IMR-90 (cell line): ENCODE measurements around the gene THOP1. TPM values are rescaled to one million over a fixed set of nuclear protein-coding genes. Genes with fewer than 3 reads are reported as not detected.

Experiments used
- ATAC-seq: fragments of 200-7000 bp; cut with Tn5 transposase; 2 replicates; pipeline ENCODE4 v1.9.1; 2020; ENCODE audit warnings: low read depth, mild to moderate bottlenecking, moderate library complexity
- BruUV-seq: library from RNA; stranded (reverse); fragments of 400-500 nt; replicated peaks from 2 replicates; lab custom pipeline; 2021; lab: Mats Ljungman, UMichigan
- CTCF ChIA-PET: fragments of 300-600 bp; formaldehyde crosslinking; extraction: SDS; loops from one replicate; lab custom pipeline; 2021; ENCODE audit warnings: antibody characterized with exemption; lab: Yijun Ruan, JAX
- POLR2A ChIA-PET: fragments of 300-600 bp; sonication (Branson Sonifier 250); formaldehyde crosslinking; loops from one replicate; lab custom pipeline; 2022; ENCODE audit warnings: antibody characterized with exemption; ENCODE audit not compliant: unreplicated experiment; lab: Charles Lee
- DNase-seq: peaks from one replicate; pipeline ENCODE4 v3.0.0; 2013
- H2AFZ ChIP-seq: replicated peaks from 2 replicates; pipeline ENCODE3; 2013; ENCODE audit warnings: low read length, mild to moderate bottlenecking; ENCODE audit not compliant: poor library complexity
- H2AK5ac ChIP-seq: 2 replicates; pipeline ENCODE4 v1.6.1; 2013; ENCODE audit warnings: low read depth, low read length, inconsistent platforms
- H2AK9ac ChIP-seq: replicated peaks from 2 replicates; pipeline ENCODE3; 2013; ENCODE audit warnings: mild to moderate bottlenecking, low read depth, low read length, moderate library complexity; ENCODE audit not compliant: poor library complexity
- H2BK120ac ChIP-seq: 2 replicates; pipeline ENCODE4 v1.6.1; 2013; ENCODE audit warnings: low read depth, low read length, inconsistent platforms
- H2BK15ac ChIP-seq: 3 replicates; pipeline ENCODE4 v1.6.1; 2013; ENCODE audit warnings: low read depth, low read length, inconsistent platforms
- H2BK20ac ChIP-seq: 2 replicates; pipeline ENCODE4 v1.6.1; 2013; ENCODE audit warnings: low read depth, mild to moderate bottlenecking, inconsistent platforms, low read length, moderate library complexity
- H2BK5ac ChIP-seq: 2 replicates; pipeline ENCODE4 v1.6.1; 2013; ENCODE audit warnings: mild to moderate bottlenecking, low read depth, low read length, inconsistent platforms; ENCODE audit not compliant: poor library complexity, severe bottlenecking
- H3K14ac ChIP-seq: replicated peaks from 2 replicates; pipeline ENCODE4 v1.6.1; 2013; ENCODE audit warnings: low read depth, low read length, inconsistent platforms
- H3K18ac ChIP-seq: 2 replicates; pipeline ENCODE4 v1.6.1; 2013; ENCODE audit warnings: low read depth, low read length, control low read depth
- H3K23ac ChIP-seq: 2 replicates; pipeline ENCODE4 v1.6.1; 2013; ENCODE audit warnings: low read depth, low read length, inconsistent platforms
- H3K27ac ChIP-seq: 2 replicates; pipeline ENCODE4 v1.5.1; 2013; ENCODE audit warnings: mild to moderate bottlenecking, control low read depth, low read length; ENCODE audit not compliant: insufficient read depth
- H3K27me3 ChIP-seq: 2 replicates; pipeline ENCODE4 v1.6.1; 2013; ENCODE audit warnings: low read length; ENCODE audit not compliant: control insufficient read depth, insufficient read depth
- H3K36me3 ChIP-seq: 2 replicates; pipeline ENCODE4 v1.6.1; 2013; ENCODE audit warnings: low read length, mixed read lengths; ENCODE audit not compliant: control insufficient read depth, insufficient read depth
- H3K4ac ChIP-seq: 2 replicates; pipeline ENCODE4 v1.6.1; 2013; ENCODE audit warnings: low read depth, low read length, inconsistent platforms
- H3K4me1 ChIP-seq: 2 replicates; pipeline ENCODE4 v1.6.1; 2013; ENCODE audit warnings: low read length, mixed read lengths; ENCODE audit not compliant: control insufficient read depth, insufficient read depth
- H3K4me2 ChIP-seq: 2 replicates; pipeline ENCODE4 v1.6.1; 2013; ENCODE audit warnings: low read depth, mild to moderate bottlenecking, control low read depth, low read length, moderate library complexity
- H3K4me3 ChIP-seq: 2 replicates; pipeline ENCODE4 v1.5.1; 2013; ENCODE audit warnings: low read depth, mild to moderate bottlenecking, control low read depth, low read length, moderate library complexity; ENCODE audit not compliant: insufficient read depth
- H3K56ac ChIP-seq: 2 replicates; pipeline ENCODE4 v1.6.1; 2013; ENCODE audit warnings: low read length, inconsistent platforms; ENCODE audit not compliant: insufficient read depth; ENCODE audit errors: extremely low read depth
- H3K79me1 ChIP-seq, 2 experiments: 2 replicates each; pipeline ENCODE4 v1.6.1; 2013; ENCODE audit warnings: low read length in 2 of 2, inconsistent platforms in 1 of 2, low read depth in 1 of 2
- H3K9ac ChIP-seq: 2 replicates; pipeline ENCODE4 v1.6.1; 2013; ENCODE audit warnings: low read depth, low read length, control low read depth
- H3K9me1 ChIP-seq: 2 replicates; pipeline ENCODE4 v1.6.1; 2013; ENCODE audit warnings: low read length, inconsistent platforms; ENCODE audit not compliant: insufficient read depth
- H3K9me3 ChIP-seq: 2 replicates; pipeline ENCODE4 v1.6.1; 2013; ENCODE audit warnings: low read length; ENCODE audit not compliant: control insufficient read depth, insufficient read depth
- H4K20me1 ChIP-seq: 2 replicates; pipeline ENCODE4 v1.6.1; 2013; ENCODE audit warnings: low read length, inconsistent platforms; ENCODE audit not compliant: insufficient read depth
- H4K5ac ChIP-seq: 2 replicates; pipeline ENCODE4 v1.6.1; 2013; ENCODE audit warnings: mild to moderate bottlenecking, low read depth, low read length, control low read depth
- H4K8ac ChIP-seq, 2 experiments: 2 replicates each; pipeline ENCODE4 v1.6.1; 2013; ENCODE audit warnings: low read depth in 2 of 2, low read length in 2 of 2, control low read depth in 1 of 2, inconsistent platforms in 1 of 2
- H4K91ac ChIP-seq: 2 replicates; pipeline ENCODE4 v1.6.1; 2013; ENCODE audit warnings: low read depth, low read length, inconsistent platforms; ENCODE audit not compliant: insufficient read depth
- BHLHE40 ChIP-seq: fragments of 150-350 bp; IDR thresholded peaks from 2 replicates; pipeline ENCODE4 v1.6.1; 2016; ENCODE audit warnings: mild to moderate bottlenecking, low read depth, low read length
- CEBPB ChIP-seq: IDR thresholded peaks from 2 replicates; pipeline ENCODE4 v1.6.1; 2012; ENCODE audit warnings: low read depth, low read length, improper control_type of control experiment
- CHD1 ChIP-seq: IDR thresholded peaks from 2 replicates; pipeline ENCODE4 v1.6.1; 2012; ENCODE audit warnings: low read depth, low read length, improper control_type of control experiment
- CTCF ChIP-seq: conservative IDR thresholded peaks from 2 replicates; pipeline ENCODE4 v1.5.1; 2012; ENCODE audit warnings: mild to moderate bottlenecking, low read depth, low read length, improper control_type of control experiment
- FOS ChIP-seq: fragments of 150-350 bp; IDR thresholded peaks from 2 replicates; pipeline ENCODE4 v1.6.1; 2016; ENCODE audit warnings: low read depth, low read length
- MAZ ChIP-seq: IDR thresholded peaks from 2 replicates; pipeline ENCODE4 v1.6.1; 2012; ENCODE audit warnings: low read depth, mild to moderate bottlenecking, low read length, improper control_type of control experiment, moderate library complexity, borderline replicate concordance
- MXI1 ChIP-seq: IDR thresholded peaks from 2 replicates; pipeline ENCODE4 v1.6.1; 2012; ENCODE audit warnings: low read depth, mild to moderate bottlenecking, low read length, moderate library complexity, borderline replicate concordance
- NFE2L2 ChIP-seq: fragments of 150-350 bp; IDR thresholded peaks from 2 replicates; pipeline ENCODE4 v1.6.1; 2016; ENCODE audit warnings: low read depth, mild to moderate bottlenecking, low read length
- POLR2A ChIP-seq: IDR thresholded peaks from 2 replicates; pipeline ENCODE4 v1.6.1; 2012; ENCODE audit warnings: mild to moderate bottlenecking, low read depth, low read length
- RCOR1 ChIP-seq: IDR thresholded peaks from 2 replicates; pipeline ENCODE4 v1.6.1; 2012; ENCODE audit warnings: mild to moderate bottlenecking, low read length, improper control_type of control experiment; ENCODE audit not compliant: insufficient replicate concordance
- SMC3 ChIP-seq: fragments of 150-350 bp; IDR thresholded peaks from 2 replicates; pipeline ENCODE4 v1.6.1; 2016; ENCODE audit warnings: low read depth, mild to moderate bottlenecking, antibody characterized with exemption, low read length, moderate library complexity
- WGBS, 2 experiments: methylation state at CpG; one replicate each; pipeline versions ENCODE4 v1.1.5 to v1.1.7; 2013; ENCODE audit warnings: missing lambda C conversion rate in 2 of 2; ENCODE audit not compliant: insufficient read length in 1 of 2; ENCODE audit errors: extremely low coverage in 2 of 2; 5-methylcytosine and 5-hydroxymethylcytosine counted together
- dilution Hi-C: fragments of 300-500 bp; cut with HindIII; formaldehyde crosslinking; loops from one replicate; pipeline ENCODE4 v1.14.3; 2018; ENCODE audit warnings: low sequenced_read_pairs; ENCODE audit not compliant: unreplicated experiment
- in situ Hi-C: fragments of 300-500 bp; cut with MboI; formaldehyde crosslinking; loops from 3 replicates; pipeline ENCODE4 v1.14.3; 2019; ENCODE audit warnings: low sequenced_read_pairs, inconsistent platforms, mixed read lengths
- intact Hi-C: fragments of 100-400 bp; cut with micrococcal nuclease; formaldehyde crosslinking; loops from 2 replicates; pipeline ENCODE4 v1.10.0; 2022
- polyA plus RNA-seq, 3 experiments: library from polyadenylated mRNA; depleted of rRNA; stranded (reverse); fragments of >200 nt; gene quantifications; 2 replicates each; pipeline ENCODE4 v1.2.3, GENCODE V29; 2012; ENCODE audit warnings: low replicate concordance in 1 of 3
- total RNA-seq: library from RNA; depleted of rRNA; stranded (reverse); fragments of >200 nt; gene quantifications from 2 replicates; pipeline ENCODE4 v1.2.3, GENCODE V29; 2012

Gene THOP1
- total and polyA plus RNA-seq, 2 of the 4 experiments (the other 2 are of a cell fraction): 57.5 to 91.9 TPM

- dilution Hi-C loops (no loop called here), intact Hi-C loops (no loop called here), in situ Hi-C loops (no loop called here)
- no peak for DNase-seq
- TF ChIP-seq POLR2A (no peak), CEBPB (no peak), CHD1 (no peak), MAZ (no peak), NFE2L2 (no peak), FOS (no peak), RCOR1 (no peak), BHLHE40 (no peak), MXI1 (no peak), CTCF (no peak), SMC3 (no peak)
- Histone ChIP-seq H3K9me1 (no peaks in the 10 kb centered on the region; the same call in 1 of the 2 replicates), H3K4me1 (no peaks in the 10 kb centered on the region), H3K36me3 (peaks cover 24% of the 10 kb centered on the region), H3K4me3 (no peak overlapping the region), H4K91ac (no peak overlapping the region), H2AK5ac (no peak overlapping the region), H3K4ac (no peak overlapping the region), H3K27ac (no peak overlapping the region), H3K9ac (no peak overlapping the region), H3K56ac (no peak overlapping the region), H3K9me3 (no peaks in the 10 kb centered on the region), H3K23ac (no peak overlapping the region), H4K5ac (no peak overlapping the region), H2BK120ac (no peak overlapping the region), H2AFZ (no peak overlapping the region), H2BK5ac (no peak overlapping the region), H3K4me2 (no peak overlapping the region), H2AK9ac (no peak overlapping the region), H2BK15ac (no peak overlapping the region), H4K20me1 (peaks cover 6% of the 10 kb centered on the region), H3K18ac (no peak overlapping the region), H2BK20ac (no peak overlapping the region), H3K27me3 (no peaks in the 10 kb centered on the region), H3K14ac (no peak overlapping the region), H4K8ac (no peak overlapping the region), H3K79me1 (peaks cover 16 to 49% of the 10 kb centered on the region in 2 experiments)
- CTCF ChIA-PET: no interaction called here
- no peak for ATAC-seq
- WGBS, 2 experiments: 93% methylated on average over 10 of the region's 14 CpGs; no CpG with 5 or more reads in 1 of the 2 experiments
- no TSS peak for BruUV-seq
- POLR2A ChIA-PET: no interaction called here
Observed at GRCh38 chr19:2790194-2790556, 4.9 kb downstream of the THOP1 start.
